EH (cell line): ENCODE measurements around the gene SLC12A1.

ENCODE experiments used
- DNase-seq: peaks from one replicate; pipeline ENCODE4 v3.0.0-alpha.2; 2015; ENCODE audit warnings: low read depth

The SLC12A1 gene

GRCh38 chr15:48205981-48206380 lies at the start of gene SLC12A1:
Gene SLC12A1, plus strand, starts transcription at chr15:48206302. Its CDS starts 1,418 bp downstream, at chr15:48207720.
- DNase-seq: no peak

DNA sequence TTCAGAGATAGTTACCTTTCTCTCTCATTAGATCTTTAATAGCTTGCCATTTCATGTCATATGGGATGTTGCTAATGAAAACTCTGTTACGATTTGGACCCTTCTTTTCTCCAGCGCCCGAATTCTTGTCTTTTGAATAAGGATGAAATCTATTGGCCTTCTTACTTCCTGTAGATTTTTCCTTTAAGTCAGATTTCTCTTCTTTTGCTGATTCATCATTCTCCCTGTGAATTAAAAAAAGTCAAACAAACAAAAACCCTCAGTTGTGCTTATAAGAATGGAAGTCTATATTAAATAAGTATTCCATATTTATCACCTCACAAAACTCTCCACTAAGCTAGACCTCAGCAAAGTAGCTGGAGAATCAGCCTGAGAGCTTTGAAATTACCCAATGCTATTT lies 37.5 kb upstream of the SLC12A1 start:
- no peak for DNase-seq

- no peak for DNase-seq
Measured at GRCh38 chr15:48170981-48171380, 35.1 kb upstream of the SLC12A1 start.

- DNase-seq: no peak
Measured at GRCh38 chr15:48175126-48175525, 31.0 kb upstream of the SLC12A1 start.

DNA sequence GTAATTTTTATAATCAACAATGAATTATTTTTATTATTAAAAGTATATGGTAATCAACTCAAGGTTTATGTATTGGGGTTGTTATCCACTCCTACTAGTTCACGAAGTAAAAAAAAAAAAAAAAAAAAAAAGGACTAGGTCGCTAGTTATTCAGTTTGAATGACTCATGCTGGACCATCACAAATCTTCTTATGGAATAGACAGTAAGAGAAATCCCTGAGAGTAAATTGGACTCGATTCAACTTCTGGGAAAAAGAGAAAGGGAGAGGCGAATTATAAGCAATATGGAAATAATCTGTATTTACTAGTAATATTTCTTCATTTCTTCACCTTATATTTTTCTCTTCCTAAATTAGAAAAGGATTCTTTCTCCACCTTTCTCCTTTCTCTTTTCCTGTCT lies 30.0 kb upstream of the SLC12A1 start:
- DNase-seq: peak; percentile 13

DNA sequence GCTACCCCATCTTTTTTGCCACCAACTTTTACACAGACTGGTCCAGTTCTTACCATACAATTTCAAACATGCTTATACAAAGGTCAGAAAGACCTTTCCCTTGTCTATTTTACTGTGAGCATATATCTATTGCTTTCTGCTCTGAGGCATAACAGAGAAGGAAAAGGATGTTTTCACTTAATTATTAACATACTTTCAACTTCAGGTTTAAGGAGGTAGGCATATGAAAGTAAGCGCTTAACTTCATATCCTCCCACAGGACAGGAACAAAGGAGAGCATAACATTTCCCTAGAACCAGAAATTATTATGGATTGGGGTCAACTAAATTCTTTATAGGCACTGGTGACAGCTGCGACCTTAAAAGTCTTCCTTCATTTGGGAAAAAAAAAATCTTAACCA lies 29.1 kb upstream of the SLC12A1 start:
- no peak for DNase-seq

- peak; percentile 58 for DNase-seq
Measured at GRCh38 chr15:48177383-48177765, 28.7 kb upstream of the SLC12A1 start.

GRCh38 chr15:48177766-48178647 lies 28.1 kb upstream of the SLC12A1 start, which contains the start of gene MYEF2:
Gene MYEF2, minus strand, starts transcription at chr15:48178295. Its CDS starts 58 bp downstream, at chr15:48178237.
- DNase-seq: peak; percentile 70

DNA sequence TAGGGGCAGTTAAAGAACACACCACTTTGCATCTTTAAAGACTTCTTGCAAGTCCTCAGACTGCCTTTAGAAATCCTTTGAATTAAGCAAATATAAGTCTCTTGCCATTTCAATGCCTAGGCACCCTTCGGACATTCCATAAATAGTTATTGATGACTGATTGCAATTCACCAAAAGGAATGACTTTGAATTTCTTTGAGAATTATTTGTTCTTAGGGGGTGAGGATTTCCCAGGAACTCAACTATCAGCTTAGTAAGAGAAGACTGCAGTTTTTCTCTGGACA lies 27.5 kb upstream of the SLC12A1 start:
- DNase-seq: no peak

DNA sequence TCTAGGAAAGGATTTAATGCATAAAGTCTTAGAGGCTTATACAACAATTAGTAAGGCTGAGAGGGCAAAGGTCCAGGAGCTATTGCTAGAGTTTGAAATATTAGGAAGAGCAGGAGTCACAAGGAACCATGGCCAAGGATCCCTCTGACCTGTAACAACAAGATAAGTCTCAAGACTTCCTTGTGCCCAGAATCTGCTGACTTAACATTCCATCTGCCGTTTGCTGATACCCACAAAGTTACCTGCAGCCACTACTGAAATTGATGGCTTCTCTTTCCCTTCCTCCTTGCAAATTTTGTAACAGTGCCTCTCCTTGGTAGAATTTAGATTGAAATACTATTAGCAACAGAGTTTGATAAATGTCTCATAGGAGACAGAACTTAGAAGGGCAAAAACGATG lies 23.4 kb upstream of the SLC12A1 start:
- DNase-seq: no peak

DNA sequence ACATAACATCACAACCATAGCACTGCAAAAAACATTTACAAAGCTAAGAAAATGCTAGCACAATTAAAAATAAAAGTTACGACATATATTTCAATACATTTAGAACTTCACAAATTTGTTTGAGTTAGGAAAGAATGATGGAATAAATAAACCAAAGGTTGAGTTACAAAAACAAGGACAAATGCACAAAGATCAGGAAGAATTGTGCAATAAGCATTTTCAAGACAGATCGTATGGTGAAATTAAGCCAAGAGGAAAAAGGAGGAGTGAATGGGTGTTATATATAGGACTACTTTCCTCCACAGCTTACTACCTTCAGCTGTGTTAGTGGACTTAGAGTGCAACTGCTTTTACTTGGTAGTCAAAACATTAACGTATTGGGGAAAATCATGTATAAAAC lies 20.6 kb upstream of the SLC12A1 start:
- no peak for DNase-seq

DNA sequence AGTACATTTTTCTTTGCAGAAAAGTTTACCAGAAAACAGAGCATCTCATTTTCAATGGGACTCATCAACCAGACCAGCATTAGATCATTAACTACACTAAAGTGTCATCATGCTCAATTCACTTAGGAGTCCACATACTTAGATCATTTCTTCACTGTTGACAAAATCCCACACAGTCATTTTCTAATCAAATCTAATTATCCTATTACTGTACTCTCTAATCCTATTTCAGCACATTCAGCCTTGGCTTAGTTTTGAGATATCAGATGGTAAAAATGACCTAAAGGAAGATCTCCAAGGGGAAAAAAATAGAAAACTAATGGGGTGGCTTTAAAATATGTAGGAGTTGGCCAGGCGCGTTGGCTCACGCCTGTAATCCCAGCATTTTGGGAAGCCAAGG lies 19.8 kb upstream of the SLC12A1 start:
- no peak for DNase-seq

- peak; percentile 73 for DNase-seq
Measured at GRCh38 chr15:48190932-48191573, 15.0 kb upstream of the SLC12A1 start.

DNA sequence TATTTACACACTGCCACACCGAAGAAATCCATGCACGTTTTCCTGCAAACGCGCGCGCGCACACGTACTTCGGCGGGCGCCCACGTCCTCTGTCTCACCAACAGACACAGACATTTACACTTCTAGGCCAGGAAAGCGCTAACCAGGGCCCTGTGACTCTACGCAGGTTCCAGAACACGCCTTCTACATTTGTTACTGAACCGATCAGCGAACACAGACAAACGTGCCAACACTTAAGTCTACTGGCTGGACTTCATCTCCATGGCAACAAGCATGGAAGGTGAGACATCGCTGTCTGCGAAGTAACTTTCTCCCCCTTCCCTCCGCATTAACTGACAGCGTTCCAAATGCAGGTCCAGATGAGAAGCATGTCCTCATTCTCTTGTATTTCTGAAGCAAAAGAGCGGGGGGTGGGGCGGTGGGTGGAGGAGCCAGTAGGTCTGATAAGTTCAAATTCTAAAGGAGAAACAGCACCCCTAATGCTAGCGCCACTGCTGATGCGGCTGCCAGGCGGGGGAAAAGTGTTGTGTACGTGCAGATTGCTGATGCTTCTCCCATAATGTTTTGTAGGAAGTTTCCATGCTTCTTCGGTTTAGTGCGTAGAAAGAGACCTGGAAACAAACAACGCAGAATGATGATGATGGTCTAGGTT lies 14.4 kb upstream of the SLC12A1 start, which contains the start of gene CTXN2:
CTXN2 (plus strand) TSS at position 92 of the 652 bp plus-strand sequence. CDS start 9,636 bp downstream, outside the sequence.
- no peak for DNase-seq

DNA sequence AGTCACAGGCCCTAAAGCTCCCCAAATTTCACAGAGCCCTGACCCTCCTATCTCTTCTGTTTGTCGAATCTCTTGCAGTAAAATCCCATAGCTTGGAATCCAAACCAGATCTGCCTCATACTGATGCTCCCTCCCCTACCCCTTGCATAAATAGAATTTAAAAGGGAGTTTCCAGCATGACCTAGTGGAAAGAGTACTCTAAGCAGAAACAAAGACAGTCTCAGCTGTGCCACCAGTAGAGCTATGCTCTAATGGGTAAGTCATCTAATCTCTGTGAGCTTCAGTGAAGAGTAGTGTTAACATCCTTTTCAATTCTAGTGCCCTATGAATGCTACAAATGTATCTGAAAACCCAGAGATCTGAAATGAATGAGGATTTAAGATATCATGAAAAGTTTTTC lies 4.0 kb upstream of the SLC12A1 start:
- DNase-seq: no peak

DNA sequence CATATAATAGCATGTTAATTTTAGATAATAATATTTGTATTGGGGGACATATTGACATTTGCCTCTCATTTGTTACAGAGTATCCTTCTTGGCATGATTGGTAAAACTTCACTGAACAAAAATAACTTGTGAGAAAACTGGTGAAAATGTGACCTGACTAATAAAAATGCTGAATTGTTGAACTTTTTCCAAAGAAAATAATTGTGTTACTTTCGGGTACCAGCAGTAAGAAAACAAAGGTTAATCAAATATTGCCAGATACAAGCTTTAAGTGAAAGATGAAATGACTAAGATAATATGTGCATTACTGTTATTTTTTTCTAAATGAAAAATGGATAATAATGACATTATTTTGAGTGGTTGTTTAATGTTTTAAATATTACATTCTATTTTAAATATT lies 15.2 kb downstream of the SLC12A1 start:
- DNase-seq: no peak

- DNase-seq: peak; percentile 36
Measured at GRCh38 chr15:48221885-48222284, 15.8 kb downstream of the SLC12A1 start.

DNA sequence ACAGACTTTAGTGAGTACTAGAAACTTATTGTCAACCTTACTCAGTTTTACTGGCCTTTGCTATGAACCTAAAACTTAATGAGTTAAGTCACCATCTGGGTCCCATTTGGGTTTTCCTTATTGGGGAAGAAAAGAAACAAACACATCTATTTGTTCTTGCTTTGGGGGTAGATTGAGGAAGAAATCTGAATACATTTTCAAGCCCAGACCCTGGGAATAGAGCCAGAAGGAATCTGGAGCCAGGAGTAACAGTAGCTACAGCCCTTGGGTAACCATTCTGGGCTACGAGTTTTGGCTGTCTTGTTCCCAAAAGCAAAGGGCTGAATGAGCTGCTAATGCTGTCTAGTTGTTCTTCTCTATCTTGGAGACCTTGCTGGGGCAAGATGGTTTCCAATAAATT lies 16.5 kb downstream of the SLC12A1 start:
- no peak for DNase-seq

DNA sequence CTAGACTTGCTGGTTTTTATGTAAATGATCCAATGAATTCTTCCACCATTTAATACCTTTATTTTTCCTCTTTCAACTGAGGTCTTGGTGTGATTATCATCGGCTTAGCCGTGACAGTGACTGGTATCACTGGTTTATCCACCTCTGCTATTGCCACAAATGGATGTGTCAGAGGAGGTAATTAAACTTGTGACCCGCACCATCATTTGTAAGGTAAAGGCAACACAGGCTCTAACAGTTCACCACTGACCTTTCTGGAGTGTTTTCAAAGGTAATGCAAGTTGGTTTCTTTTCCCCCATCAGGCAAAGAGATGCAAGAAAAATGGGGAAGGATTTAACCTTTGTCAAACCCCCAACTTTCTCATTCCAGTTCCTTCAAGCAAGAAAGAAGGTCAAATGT lies 19.7 kb downstream of the SLC12A1 start:
- no peak for DNase-seq

GRCh38 chr15:48230498-48230897 lies 24.4 kb downstream of the SLC12A1 start:
- DNase-seq: no peak

GRCh38 chr15:48233246-48233645 lies 27.1 kb downstream of the SLC12A1 start:
- DNase-seq: no peak

- DNase-seq: no peak
Measured at GRCh38 chr15:48239334-48239733, 33.2 kb downstream of the SLC12A1 start.

- DNase-seq: no peak
Measured at GRCh38 chr15:48242015-48242414, 35.9 kb downstream of the SLC12A1 start.
